PC-3 (cell line): ENCODE results near the gene MCM9.

Source experiments
- CTCF ChIP-seq: fragments of 300-600 bp; sonication (generic); conservative IDR thresholded peaks from 2 replicates; pipeline ENCODE4 v1.5.1; 2017; ENCODE audit warnings: antibody characterized with exemption, low read depth, mild to moderate bottlenecking, low read length
- EZH2 ChIP-seq: fragments of 300-600 bp; sonication (generic); IDR thresholded peaks from one replicate; pipeline ENCODE4 v1.6.1; 2017; ENCODE audit warnings: antibody characterized with exemption, mild to moderate bottlenecking, low read length; ENCODE audit not compliant: unreplicated experiment

- TF ChIP-seq CTCF (no peak), EZH2 (no peak)
These were observed 57.2 kb downstream of the MCM9 start for GRCh38 chr6:118877806-118878205.
